HG03469 (cell line): ENCODE results near the gene H3-3A.

Experiments used
- ATAC-seq: cut with Tn5 transposase; IDR thresholded peaks from one replicate; pipeline ENCODE4 v1.9.1; 2021; ENCODE audit warnings: mild to moderate bottlenecking, moderate library complexity, moderate number of reproducible peaks; ENCODE audit not compliant: unreplicated experiment

The H3-3A gene

GRCh38 chr1:226052061-226052460 is 10.5 kb upstream of the H3-3A start:
- no peak for ATAC-seq

GRCh38 chr1:226054519-226055327 is 7.8 kb upstream of the H3-3A start:
- ATAC-seq: no peak

GRCh38 chr1:226059709-226060108 is 2.8 kb upstream of the H3-3A start:
- ATAC-seq: no peak

- no peak for ATAC-seq
Measured at GRCh38 chr1:226060427-226060826, 2.1 kb upstream of the H3-3A start.

DNA sequence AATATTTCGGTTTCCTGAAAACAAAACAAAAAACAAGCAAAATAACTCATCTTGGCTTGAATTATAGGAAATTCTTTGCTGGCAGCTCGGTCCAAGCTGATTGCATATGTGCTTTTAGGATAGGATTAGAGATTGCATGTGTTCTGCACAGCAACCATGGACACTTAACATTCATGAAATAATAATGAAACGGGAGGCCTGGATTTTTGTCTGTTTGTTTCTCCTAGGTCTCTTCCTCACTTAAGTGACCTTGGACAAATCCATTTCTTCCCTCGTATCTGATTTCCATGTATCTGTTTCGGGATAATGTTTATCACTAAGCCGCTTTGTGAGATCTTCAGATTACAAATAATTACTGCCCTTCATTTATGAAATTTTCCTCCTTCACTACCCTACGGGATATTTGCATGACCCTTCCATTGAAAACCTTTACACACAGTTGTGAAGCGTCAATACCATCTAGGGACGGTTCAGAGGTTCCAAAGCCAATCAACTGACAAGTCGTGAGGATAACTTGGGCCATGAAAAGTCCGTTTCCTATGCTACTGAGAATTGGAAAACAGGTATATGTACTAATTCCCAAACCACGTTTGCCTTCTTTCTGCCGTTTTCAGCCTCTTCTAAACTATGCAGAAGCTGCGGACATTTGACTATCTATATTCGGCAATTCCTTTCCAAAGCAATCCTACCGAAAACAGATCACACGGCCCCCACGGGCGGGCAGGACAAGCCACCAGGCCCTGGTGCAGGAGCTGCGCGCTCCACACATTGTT is 1.3 kb upstream of the H3-3A start:
- no peak for ATAC-seq

GRCh38 chr1:226061841-226062557 is 517 bp upstream of the H3-3A start:
- ATAC-seq: peak; percentile 22

DNA sequence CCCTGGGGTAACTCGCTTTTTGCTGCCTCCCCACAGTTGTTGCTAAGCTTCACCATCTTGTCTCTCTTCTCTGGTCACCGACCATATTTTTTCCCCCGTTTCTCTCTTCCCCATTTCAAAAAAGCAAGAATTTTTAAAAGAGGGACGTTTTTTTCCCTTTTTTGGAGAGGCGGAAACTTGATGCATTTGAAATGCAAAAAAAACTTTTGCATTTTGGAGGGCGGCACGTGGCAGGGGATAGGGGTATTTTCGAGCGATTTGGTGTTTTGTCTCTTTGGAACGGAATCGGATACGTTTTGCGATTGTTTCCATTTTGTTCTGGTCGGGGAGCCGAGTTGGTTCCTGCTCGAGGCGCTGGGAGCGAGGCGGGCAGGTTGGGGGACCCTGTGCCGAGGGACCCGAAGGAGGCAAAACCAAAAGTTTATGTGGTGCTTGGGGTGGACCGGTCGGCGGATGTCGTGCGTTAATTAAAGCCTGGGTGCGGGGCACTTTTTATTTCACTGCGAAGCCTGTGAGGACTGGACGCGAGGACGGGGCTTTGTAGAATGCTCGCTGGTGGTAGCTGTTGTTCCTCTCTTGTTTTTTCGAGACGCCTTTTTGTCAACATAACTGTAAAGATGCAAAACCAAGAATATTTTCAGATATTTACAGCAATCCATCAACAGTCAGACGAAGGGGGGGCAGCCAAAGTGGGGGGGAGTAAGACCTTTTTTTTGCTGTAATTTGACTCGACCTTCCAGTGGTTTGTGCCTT is 884 bp downstream of the H3-3A start:
- no peak for ATAC-seq

GRCh38 chr1:226063977-226064815 is 1.7 kb downstream of the H3-3A start:
- ATAC-seq: no peak

- ATAC-seq: no peak
Measured at GRCh38 chr1:226064816-226065248, 2.3 kb downstream of the H3-3A start.

DNA sequence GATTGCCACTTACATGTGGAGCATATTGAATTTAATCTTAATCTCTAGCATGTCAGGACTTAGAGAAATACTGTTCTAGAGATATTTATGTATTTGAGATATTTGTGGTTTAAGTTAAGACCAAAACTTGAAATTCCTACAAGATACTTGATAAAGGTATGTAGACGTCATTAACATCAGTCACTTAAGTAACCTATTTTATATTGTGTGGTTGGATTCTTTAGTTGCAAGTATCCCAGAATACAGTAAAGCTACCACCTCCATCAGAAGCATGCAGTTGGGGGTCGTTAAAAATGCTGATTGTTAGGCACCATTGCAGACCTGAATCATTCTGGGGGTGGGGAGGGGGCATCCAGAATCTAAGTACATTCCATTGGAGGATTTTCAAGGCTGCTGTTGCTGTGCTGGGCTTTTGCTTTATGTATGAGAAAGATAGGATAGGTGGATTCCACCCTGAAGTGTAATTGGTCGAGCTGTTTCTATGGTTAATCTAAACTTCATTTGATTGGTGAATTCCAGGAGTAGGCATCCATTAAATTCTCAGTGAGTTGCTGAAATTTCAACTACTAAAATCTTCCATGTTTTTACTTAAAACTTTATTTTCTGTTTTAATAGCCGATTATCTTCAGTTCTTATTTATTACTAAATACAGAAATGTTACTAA is 4.0 kb downstream of the H3-3A start:
- ATAC-seq: no peak

DNA sequence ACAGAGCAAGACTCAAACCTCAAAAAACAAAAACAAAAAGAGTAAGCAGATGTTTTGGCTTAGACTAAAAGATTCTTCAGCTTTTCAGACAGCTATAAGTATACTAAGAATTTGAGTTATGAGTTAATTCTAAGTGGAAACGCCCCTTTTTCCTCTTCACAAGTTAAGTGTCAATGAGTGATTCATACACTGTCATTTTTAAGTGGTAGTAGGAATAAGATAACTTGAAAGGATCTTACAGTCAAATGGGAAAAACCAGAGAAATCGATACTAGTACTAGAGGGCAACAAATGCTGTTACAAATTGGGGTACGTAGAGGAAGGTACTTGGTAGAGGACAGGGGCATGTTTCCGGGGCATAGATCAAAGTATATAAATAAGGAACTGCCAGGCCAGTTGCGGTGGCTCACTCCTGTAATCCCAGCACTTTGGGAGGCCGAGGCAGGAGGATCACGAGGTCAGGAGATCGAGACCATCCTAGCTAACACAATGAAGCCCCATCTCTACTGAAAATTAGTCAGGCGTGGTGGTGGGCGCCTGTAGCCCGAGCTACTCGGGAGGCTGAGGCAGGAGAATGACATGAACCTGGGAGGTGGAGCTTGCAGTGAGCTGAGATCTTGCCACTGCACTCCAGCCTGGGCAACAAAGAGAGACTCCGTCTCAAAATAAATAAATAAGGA is 7.4 kb downstream of the H3-3A start:
- ATAC-seq: no peak

DNA sequence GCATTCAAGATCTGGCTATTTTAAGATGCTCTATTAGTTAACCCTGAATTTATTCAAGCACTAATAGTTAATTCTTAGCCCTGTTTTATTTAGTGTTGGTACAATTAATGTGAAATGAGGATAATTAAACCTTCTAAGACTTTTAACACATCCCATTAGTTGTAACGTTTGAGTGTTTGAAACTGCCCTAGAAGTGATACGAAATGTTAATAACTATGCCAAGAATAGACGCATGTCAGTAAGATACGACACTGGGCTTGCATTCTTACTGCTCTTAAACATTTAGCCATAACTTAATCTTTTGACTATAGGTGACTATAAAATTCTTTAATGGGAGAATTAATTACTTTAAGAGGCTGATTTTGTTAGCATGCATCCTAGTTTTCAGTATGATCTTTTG is 9.8 kb downstream of the H3-3A start:
- no peak for ATAC-seq

DNA sequence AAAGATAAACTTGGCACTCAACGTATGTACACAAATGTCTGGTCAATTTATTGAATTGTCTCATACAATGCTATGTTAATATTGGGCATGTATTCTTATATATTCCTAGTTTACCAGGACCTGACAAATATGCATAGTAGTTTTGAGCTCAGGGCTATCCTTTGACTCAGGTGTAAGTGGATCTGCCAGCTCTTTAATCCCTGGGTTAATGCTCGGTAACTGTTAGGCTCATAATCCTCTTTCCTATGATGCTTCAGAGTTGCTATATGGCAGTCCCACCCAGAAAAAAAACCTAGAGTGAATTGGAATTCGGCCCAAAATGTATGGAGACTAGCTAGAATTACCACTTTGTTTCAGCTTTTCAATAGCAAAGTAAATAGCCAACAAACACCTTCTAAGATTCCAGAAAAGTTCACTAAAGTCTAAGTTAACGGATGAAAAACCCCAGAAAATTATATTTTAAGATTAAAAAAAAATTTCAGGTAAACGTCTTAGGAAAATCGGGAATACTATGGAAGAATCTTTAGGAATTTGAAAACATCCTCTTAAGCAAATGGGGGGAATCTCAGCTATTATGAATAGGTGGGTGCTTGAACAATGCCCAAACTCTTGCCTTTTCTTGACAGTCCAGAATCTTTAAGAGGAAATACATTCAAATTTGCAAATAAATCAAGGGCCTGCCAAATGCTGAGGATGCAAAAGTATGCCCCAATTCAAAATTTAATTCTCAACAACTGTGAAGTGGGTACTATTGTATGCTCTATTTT is 10.9 kb downstream of the H3-3A start:
- ATAC-seq: no peak

- no peak for ATAC-seq
Measured at GRCh38 chr1:226074046-226074445, 11.5 kb downstream of the H3-3A start.

DNA sequence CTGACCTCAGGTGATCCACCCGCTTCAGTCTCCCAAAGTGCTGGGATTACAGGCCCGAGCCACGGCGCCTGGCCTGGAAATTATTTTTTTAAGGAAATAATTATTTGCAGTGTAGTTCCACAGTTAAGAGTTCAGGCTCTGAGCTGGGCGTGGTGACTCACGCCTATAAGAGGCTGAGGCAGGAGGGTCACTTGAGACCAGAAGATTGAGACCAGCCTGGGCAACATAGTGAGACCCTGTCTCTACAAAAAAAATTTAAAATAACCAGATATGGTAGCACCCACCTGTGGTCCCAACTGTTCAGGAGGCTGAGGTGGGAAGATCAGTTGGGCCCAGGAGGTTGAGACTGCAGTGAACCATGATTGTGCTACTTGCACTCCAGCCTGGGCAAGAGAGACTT is 13.9 kb downstream of the H3-3A start:
- no peak for ATAC-seq

- ATAC-seq: no peak
Measured at GRCh38 chr1:226078374-226078773, 15.9 kb downstream of the H3-3A start.

DNA sequence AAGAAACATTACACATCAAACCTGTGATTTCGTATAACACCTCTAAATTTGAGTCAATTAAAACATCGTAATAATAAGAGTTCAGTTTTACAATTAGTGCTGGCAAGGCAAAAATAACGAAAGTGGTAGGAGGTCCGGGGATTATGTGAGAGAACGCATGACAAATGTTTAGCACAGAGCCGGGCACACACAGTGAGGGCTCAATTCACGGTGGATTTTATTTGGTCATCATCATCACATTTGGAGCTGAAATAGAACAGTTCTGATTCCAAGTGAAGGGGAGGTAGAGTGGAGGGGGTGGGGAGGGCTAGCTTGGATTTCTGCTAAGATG is 20.0 kb downstream of the H3-3A start:
- ATAC-seq: no peak

DNA sequence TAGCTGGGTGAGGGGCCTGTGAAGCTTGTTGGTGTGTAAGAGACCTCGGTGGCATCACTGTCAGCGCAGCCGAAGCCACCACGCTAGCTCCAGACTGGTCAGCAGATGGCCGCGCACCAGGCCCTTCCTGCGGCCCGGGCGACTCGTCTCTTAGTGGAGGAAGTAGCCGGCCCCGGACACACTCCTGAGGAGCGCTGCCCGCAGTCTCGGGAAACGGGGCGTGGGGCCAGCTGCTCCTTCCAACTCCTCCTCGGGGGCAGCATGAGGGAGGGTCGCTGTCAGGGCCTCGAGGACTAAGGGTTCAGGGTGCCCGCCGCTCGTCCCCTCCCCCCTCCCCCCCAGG is 20.4 kb downstream of the H3-3A start:
- peak; percentile 6 for ATAC-seq
